ENCODE results near the gene APBB3.

DNA sequence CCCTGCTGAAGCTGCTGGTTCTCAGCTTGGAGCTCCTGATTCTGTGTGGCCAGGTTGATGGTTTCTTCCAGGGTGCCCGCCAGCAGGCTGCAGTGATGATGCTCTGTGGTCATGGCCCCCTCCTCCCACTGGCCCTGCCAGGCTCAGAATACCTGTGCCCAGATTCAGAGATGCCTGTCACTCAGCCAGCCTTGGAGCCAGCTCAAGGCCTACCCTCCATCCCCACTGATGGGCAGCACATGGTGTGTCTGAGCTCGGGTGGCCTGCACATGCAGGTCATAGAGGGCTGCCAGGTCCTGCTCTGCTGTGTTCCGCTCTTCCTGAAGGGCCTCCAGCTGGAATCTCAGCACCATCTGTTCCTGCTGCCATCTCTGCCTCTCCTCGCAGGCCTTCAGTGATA is 5.7 kb upstream of the APBB3 start:
- TF ChIP-seq CTCF (IDR thresholded peaks at IDR 0.05) (no peak), POLR2A (IDR thresholded peaks at IDR 0.05) (no peak), EP300 (IDR thresholded peaks at IDR 0.05) (no peak)
